ENCODE measurements around the gene SF3B2.

SF3B2 gene

GRCh38 chr11:66012946-66013761, 39.0 kb upstream of the SF3B2 start:
- DNase-seq (ENCODE audit: low read depth): no peak
- no peak overlapping the region for H3K4me3 ChIP-seq (ENCODE audit: low read length)
- TF ChIP-seq, protein P1, sequence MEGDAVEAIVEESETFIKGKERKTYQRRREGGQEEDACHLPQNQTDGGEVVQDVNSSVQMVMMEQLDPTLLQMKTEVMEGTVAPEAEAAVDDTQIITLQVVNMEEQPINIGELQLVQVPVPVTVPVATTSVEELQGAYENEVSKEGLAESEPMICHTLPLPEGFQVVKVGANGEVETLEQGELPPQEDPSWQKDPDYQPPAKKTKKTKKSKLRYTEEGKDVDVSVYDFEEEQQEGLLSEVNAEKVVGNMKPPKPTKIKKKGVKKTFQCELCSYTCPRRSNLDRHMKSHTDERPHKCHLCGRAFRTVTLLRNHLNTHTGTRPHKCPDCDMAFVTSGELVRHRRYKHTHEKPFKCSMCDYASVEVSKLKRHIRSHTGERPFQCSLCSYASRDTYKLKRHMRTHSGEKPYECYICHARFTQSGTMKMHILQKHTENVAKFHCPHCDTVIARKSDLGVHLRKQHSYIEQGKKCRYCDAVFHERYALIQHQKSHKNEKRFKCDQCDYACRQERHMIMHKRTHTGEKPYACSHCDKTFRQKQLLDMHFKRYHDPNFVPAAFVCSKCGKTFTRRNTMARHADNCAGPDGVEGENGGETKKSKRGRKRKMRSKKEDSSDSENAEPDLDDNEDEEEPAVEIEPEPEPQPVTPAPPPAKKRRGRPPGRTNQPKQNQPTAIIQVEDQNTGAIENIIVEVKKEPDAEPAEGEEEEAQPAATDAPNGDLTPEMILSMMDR (conservative IDR thresholded peaks at IDR 0.05; ENCODE audit: low read length): no peak

DNA sequence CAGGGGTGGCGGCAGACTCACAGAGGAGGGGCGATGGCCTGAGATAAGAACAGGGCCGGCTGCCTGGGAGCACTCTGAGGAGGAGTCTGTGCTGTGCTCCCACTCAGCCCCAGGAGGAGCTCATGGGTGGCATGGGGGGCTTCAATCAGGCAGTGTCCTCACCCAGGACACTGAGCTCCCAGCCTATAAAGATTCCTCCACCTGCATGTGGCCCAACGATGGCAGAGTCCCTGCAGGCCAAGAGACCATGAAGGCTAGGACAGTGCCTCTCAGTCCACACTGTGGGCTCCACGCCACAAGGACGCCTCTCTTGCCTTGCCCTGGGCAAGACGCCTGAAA, 38.4 kb upstream of the SF3B2 start:
- TF ChIP-seq, protein P1 (conservative IDR thresholded peaks at IDR 0.05; ENCODE audit: low read length): no peak
- H3K4me3 ChIP-seq (ENCODE audit: low read length): no peak overlapping the region
- no peak for DNase-seq (ENCODE audit: low read depth)

- no peak for DNase-seq (ENCODE audit: low read depth)
- H3K4me3 ChIP-seq (ENCODE audit: low read length): no peak overlapping the region
- TF ChIP-seq, protein P1 (conservative IDR thresholded peaks at IDR 0.05; ENCODE audit: low read length): no peak
Observed at GRCh38 chr11:66014804-66015453, 37.2 kb upstream of the SF3B2 start.

- peak; percentile 78 for DNase-seq (ENCODE audit: low read depth)
- no peak overlapping the region for H3K4me3 ChIP-seq (ENCODE audit: low read length)
Observed at GRCh38 chr11:66015454-66015881, 36.7 kb upstream of the SF3B2 start.

DNA sequence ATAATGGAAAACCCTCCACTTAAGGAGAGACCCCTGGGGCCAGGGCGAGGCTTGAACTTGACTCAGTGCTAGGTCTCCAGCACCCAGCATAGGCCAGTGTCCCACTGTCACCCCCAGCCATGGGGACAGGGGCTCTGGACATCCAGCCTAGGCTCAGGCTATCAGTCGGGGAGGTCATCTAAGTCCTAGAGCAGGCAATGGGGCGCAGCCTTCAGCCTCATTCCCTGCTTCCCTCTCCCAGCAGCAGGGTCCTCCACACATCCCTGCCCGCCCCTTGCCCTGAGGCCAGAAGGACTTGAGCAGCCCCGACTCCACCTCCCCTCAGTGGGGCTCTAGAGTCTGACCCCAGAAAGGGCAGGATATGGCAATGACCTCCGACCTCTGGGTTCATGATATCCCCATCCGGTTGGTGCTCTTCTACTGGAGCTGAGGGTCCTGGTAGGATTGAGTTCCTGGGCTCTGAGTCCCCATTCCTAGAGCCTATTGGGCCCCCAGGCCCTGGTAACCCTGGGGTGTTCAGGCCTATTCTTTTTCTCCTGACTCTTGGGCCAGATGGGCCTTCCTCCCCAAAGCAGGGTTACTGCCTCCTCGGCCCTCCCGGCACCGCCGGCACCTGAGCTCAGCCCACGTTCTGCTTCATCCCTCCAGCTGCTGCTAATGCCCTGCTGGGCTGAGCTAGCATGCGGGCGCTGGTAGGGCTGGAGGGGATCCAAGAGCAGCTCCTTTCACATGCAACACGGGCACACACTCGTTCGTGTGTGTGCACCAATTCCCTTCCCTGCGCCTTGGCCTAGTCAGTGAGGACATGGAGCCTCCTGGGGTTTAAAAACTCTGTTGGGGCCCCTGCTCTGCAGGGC, 36.0 kb upstream of the SF3B2 start:
- no peak for DNase-seq (ENCODE audit: low read depth)
- H3K4me3 ChIP-seq (ENCODE audit: low read length): no peak overlapping the region
- TF ChIP-seq, protein P1 (conservative IDR thresholded peaks at IDR 0.05; ENCODE audit: low read length): no peak

More at GRCh38 chr11:66015454-66015881, 36.7 kb upstream of the SF3B2 start:
- TF ChIP-seq, protein P1 (conservative IDR thresholded peaks at IDR 0.05; ENCODE audit: low read length): no peak

GRCh38 chr11:66016793-66017177, 35.4 kb upstream of the SF3B2 start:
- no peak overlapping the region for H3K4me3 ChIP-seq (ENCODE audit: low read length)
- no peak for DNase-seq (ENCODE audit: low read depth)
- TF ChIP-seq, protein P1 (conservative IDR thresholded peaks at IDR 0.05; ENCODE audit: low read length): no peak

Data from AG10803 (cell line).